Measurements from ENCODE around the gene GPT2. TPM values are rescaled to one million over a fixed set of nuclear protein-coding genes. Genes with fewer than 3 reads are reported as not detected.

Gene GPT2
- total RNA-seq, 4 donors from 2014 or later: 65.7 to 100 (median 85.0) TPM

- Histone ChIP-seq H3K27me3 (no peaks in the 10 kb centered on the region), H3K4me1 (peaks cover 5% of the 10 kb centered on the region), H3K9me3 (no peaks in the 10 kb centered on the region), H3K27ac (no peak overlapping the region), H3K36me3 (peaks cover 14% of the 10 kb centered on the region), H3K4me3 (no peak overlapping the region)
- no peak for DNase-seq (ENCODE audit: low spot score in 2 of 2)
- 79% methylated on average over 10 of the region's 12 CpGs for WGBS
- TF ChIP-seq POLR2A (IDR thresholded peaks at IDR 0.05) (no peak), EP300 (IDR thresholded peaks at IDR 0.05) (no peak), POLR2AphosphoS5 (IDR thresholded peaks at IDR 0.05) (no peak)
- TF ChIP-seq, protein P1, sequence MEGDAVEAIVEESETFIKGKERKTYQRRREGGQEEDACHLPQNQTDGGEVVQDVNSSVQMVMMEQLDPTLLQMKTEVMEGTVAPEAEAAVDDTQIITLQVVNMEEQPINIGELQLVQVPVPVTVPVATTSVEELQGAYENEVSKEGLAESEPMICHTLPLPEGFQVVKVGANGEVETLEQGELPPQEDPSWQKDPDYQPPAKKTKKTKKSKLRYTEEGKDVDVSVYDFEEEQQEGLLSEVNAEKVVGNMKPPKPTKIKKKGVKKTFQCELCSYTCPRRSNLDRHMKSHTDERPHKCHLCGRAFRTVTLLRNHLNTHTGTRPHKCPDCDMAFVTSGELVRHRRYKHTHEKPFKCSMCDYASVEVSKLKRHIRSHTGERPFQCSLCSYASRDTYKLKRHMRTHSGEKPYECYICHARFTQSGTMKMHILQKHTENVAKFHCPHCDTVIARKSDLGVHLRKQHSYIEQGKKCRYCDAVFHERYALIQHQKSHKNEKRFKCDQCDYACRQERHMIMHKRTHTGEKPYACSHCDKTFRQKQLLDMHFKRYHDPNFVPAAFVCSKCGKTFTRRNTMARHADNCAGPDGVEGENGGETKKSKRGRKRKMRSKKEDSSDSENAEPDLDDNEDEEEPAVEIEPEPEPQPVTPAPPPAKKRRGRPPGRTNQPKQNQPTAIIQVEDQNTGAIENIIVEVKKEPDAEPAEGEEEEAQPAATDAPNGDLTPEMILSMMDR (IDR thresholded peaks at IDR 0.05): no peak
Observed at GRCh38 chr16:46907061-46907774, 23.1 kb downstream of the GPT2 start.

GRCh38 chr16:46908540-46909372, 24.6 kb downstream of the GPT2 start:
- Histone ChIP-seq H3K36me3 (peaks cover 25% of the 10 kb centered on the region), H3K4me3 (no peak overlapping the region), H3K27ac (no peak overlapping the region), H3K9me3 (no peaks in the 10 kb centered on the region), H3K27me3 (no peaks in the 10 kb centered on the region), H3K4me1 (peaks cover 3% of the 10 kb centered on the region)
- DNase-seq (ENCODE audit: low spot score in 2 of 2): no peak
- TF ChIP-seq, protein P1 (IDR thresholded peaks at IDR 0.05): peak; percentile 43 to 65
- TF ChIP-seq POLR2A (IDR thresholded peaks at IDR 0.05): no peak
- WGBS: 45% methylated on average over 6 of the region's 6 CpGs

DNA sequence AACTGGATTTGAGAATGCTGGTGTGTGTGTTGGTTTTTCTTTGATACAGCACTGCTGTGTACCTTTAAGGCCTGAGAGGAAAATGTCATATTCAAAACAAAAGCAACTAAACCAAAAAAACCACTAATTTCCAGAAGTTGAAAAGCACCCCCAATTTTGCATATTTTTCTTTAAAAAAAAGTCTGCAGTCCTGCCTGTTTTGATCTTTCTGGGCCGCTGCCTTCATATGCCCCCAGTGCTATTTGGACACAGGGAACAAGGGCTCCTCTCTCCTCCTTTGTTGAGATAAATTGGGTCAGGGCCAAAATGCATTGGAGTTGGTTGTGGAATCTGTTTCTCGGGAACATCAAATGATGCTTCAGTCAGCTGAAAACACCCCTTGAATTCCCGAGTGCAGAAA, 26.9 kb downstream of the GPT2 start:
- Histone ChIP-seq H3K4me3 (no peak overlapping the region), H3K27me3 (no peaks in the 10 kb centered on the region), H3K9me3 (no peaks in the 10 kb centered on the region), H3K36me3 (peaks cover 27% of the 10 kb centered on the region), H3K27ac (no peak overlapping the region), H3K4me1 (peaks cover 3% of the 10 kb centered on the region)
- 57% methylated on average over 3 of the region's 3 CpGs for WGBS
- no peak for DNase-seq (ENCODE audit: low spot score in 2 of 2)
- TF ChIP-seq, protein P1 (IDR thresholded peaks at IDR 0.05): no peak
- no peak for TF ChIP-seq POLR2A (IDR thresholded peaks at IDR 0.05)
- TF ChIP-seq POLR2AphosphoS5 (IDR thresholded peaks at IDR 0.05): no peak
- no peak for TF ChIP-seq EP300 (IDR thresholded peaks at IDR 0.05)

DNA sequence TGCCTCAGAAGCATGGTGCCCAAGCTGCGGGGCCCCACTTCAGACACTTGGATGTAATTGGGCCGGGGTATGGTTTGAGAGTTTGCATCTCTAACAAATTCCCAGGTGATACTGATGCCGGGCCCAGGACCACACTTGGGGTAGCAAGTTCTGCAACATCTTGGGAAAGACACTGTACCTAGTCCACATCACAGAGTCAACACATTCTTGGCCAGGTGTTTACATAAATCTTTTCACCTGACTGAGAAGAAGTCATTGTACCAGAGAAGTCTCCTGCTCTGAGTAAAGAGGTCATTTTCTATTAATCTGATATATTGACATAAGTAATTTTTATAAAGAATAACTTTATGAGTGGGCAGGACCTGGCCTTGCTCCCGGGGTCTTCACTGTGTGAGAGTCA, 27.5 kb downstream of the GPT2 start:
- Histone ChIP-seq H3K36me3 (peaks cover 25% of the 10 kb centered on the region), H3K27me3 (no peaks in the 10 kb centered on the region), H3K9me3 (no peaks in the 10 kb centered on the region), H3K27ac (no peak overlapping the region), H3K4me3 (no peak overlapping the region), H3K4me1 (peaks cover 3% of the 10 kb centered on the region)
- 80% methylated on average over 4 of the region's 4 CpGs for WGBS
- no peak for TF ChIP-seq POLR2AphosphoS5 (IDR thresholded peaks at IDR 0.05)
- TF ChIP-seq POLR2A (IDR thresholded peaks at IDR 0.05): no peak
- TF ChIP-seq, protein P1 (IDR thresholded peaks at IDR 0.05): no peak
- no peak for TF ChIP-seq EP300 (IDR thresholded peaks at IDR 0.05)
- no peak for DNase-seq (ENCODE audit: low spot score in 2 of 2)

- H3K36me3 ChIP-seq: peaks cover 18% of the 10 kb centered on the region
- no peak for TF ChIP-seq POLR2AphosphoS5 (IDR thresholded peaks at IDR 0.05)
- TF ChIP-seq POLR2A (IDR thresholded peaks at IDR 0.05): no peak
- TF ChIP-seq, protein P1 (IDR thresholded peaks at IDR 0.05): no peak
- TF ChIP-seq EP300 (IDR thresholded peaks at IDR 0.05): no peak
Observed at GRCh38 chr16:46914556-46915201, 30.5 kb downstream of the GPT2 start.

More at GRCh38 chr16:46914556-46915201, 30.5 kb downstream of the GPT2 start:
- no peak overlapping the region for H3K4me3 ChIP-seq
- DNase-seq (ENCODE audit: low spot score in 2 of 2): no peak
- H3K4me1 ChIP-seq: no peaks in the 10 kb centered on the region
- H3K27me3 ChIP-seq: no peaks in the 10 kb centered on the region
- H3K9me3 ChIP-seq: no peaks in the 10 kb centered on the region
- 85% methylated on average over 11 of the region's 11 CpGs for WGBS
- no peak overlapping the region for H3K27ac ChIP-seq
